ENCODE measurements around the gene FGF1. TPM values are rescaled to one million over a fixed set of nuclear protein-coding genes. Genes with fewer than 3 reads are reported as not detected.

FGF1 gene
- total RNA-seq, 1 donor from 2014 or later = 2.7 TPM

DNA sequence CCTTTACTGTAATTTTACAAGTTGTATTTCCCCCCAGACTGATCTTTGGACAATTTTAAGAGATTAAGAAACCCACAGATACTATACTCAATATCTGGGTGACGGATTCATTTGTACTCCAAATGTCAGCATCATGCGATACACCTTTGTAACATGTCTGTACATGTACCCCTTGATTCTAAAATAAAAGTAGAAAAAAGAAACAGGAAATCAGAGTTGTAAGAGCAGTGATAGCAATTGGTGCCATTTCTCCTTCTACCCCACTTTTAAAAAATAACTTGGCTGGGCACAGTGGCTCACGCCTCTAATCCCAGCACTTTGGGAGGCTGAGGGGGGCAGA lies 116.9 kb downstream of the FGF1 start:
- H3K27ac Mint-ChIP-seq = no peak overlapping the region
- TF ChIP-seq, protein P1, sequence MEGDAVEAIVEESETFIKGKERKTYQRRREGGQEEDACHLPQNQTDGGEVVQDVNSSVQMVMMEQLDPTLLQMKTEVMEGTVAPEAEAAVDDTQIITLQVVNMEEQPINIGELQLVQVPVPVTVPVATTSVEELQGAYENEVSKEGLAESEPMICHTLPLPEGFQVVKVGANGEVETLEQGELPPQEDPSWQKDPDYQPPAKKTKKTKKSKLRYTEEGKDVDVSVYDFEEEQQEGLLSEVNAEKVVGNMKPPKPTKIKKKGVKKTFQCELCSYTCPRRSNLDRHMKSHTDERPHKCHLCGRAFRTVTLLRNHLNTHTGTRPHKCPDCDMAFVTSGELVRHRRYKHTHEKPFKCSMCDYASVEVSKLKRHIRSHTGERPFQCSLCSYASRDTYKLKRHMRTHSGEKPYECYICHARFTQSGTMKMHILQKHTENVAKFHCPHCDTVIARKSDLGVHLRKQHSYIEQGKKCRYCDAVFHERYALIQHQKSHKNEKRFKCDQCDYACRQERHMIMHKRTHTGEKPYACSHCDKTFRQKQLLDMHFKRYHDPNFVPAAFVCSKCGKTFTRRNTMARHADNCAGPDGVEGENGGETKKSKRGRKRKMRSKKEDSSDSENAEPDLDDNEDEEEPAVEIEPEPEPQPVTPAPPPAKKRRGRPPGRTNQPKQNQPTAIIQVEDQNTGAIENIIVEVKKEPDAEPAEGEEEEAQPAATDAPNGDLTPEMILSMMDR (conservative IDR thresholded peaks at IDR 0.05) = no peak
- peaks cover 4% of the 10 kb centered on the region for H3K36me3 Mint-ChIP-seq

GRCh38 chr5:142568283-142568995 lies 117.5 kb downstream of the FGF1 start:
- H3K4me3 Mint-ChIP-seq = no peak overlapping the region
- H3K9me3 Mint-ChIP-seq = peaks cover 3% of the 10 kb centered on the region
- H3K4me1 Mint-ChIP-seq (ENCODE audit: unreplicated experiment) = peaks cover 26% of the 10 kb centered on the region
- DNase-seq (ENCODE audit: extremely low spot score, unreplicated experiment) = no peak
- TF ChIP-seq, protein P1 (conservative IDR thresholded peaks at IDR 0.05) = no peak
- H3K27ac Mint-ChIP-seq = no peak overlapping the region
- peaks cover 4% of the 10 kb centered on the region for H3K36me3 Mint-ChIP-seq
- H3K27me3 Mint-ChIP-seq = no peaks in the 10 kb centered on the region

More for the DNA sequence above, 116.9 kb downstream of the FGF1 start:
- H3K9me3 Mint-ChIP-seq = no peaks in the 10 kb centered on the region
- no peak overlapping the region for H3K4me3 Mint-ChIP-seq
- no peak for DNase-seq (ENCODE audit: extremely low spot score, unreplicated experiment)
- H3K4me1 Mint-ChIP-seq (ENCODE audit: unreplicated experiment) = peaks cover 26% of the 10 kb centered on the region
- H3K27me3 Mint-ChIP-seq = no peaks in the 10 kb centered on the region

GRCh38 chr5:142561486-142562097 lies 124.3 kb downstream of the FGF1 start:
- Mint-ChIP-seq H3K4me3 (no peak overlapping the region), H3K27me3 (no peaks in the 10 kb centered on the region), H3K36me3 (no peaks in the 10 kb centered on the region), H3K9me3 (peaks cover 8% of the 10 kb centered on the region), H3K4me1 (ENCODE audit: unreplicated experiment) (no peaks in the 10 kb centered on the region), H3K27ac (no peak overlapping the region)
- TF ChIP-seq, protein P1 (conservative IDR thresholded peaks at IDR 0.05) = no peak
- no peak for DNase-seq (ENCODE audit: extremely low spot score, unreplicated experiment)

GRCh38 chr5:142561029-142561428 lies 124.9 kb downstream of the FGF1 start:
- TF ChIP-seq, protein P1 (conservative IDR thresholded peaks at IDR 0.05) = no peak
- peaks cover 8% of the 10 kb centered on the region for H3K9me3 Mint-ChIP-seq
- no peaks in the 10 kb centered on the region for H3K27me3 Mint-ChIP-seq
- no peak for DNase-seq (ENCODE audit: extremely low spot score, unreplicated experiment)
- H3K4me1 Mint-ChIP-seq (ENCODE audit: unreplicated experiment) = no peaks in the 10 kb centered on the region
- H3K36me3 Mint-ChIP-seq = no peaks in the 10 kb centered on the region
- H3K27ac Mint-ChIP-seq = no peak overlapping the region
- no peak overlapping the region for H3K4me3 Mint-ChIP-seq

DNA sequence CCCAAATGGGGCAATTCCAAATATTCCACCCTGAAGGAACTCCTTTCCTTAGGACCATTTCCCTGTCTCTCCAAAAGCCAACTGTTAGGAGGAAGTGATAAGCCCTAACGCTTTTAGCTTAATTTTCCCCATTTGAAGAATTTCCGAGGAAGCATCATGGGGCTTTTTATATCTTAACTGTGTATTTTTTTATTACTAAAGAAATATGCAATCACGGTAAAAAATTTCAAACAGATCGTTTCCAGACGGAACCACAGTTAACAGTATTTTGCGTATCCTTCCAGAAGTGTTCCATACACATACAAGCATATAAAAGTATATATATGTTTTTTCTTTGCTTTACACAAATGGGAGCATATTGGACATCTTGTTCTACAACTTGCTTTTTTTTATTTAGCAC lies 133.8 kb downstream of the FGF1 start:
- TF ChIP-seq, protein P1 (conservative IDR thresholded peaks at IDR 0.05) = no peak
- DNase-seq (ENCODE audit: extremely low spot score, unreplicated experiment) = no peak
- no peak overlapping the region for H3K27ac Mint-ChIP-seq

More for the DNA sequence above, 133.8 kb downstream of the FGF1 start:
- Mint-ChIP-seq H3K9me3 (no peaks in the 10 kb centered on the region), H3K27me3 (peaks cover 6% of the 10 kb centered on the region), H3K4me3 (peak overlapping the region; percentile 61), H3K4me1 (ENCODE audit: unreplicated experiment) (peaks cover 25% of the 10 kb centered on the region), H3K36me3 (no peaks in the 10 kb centered on the region)

All from type B pancreatic cell (in vitro differentiated cells).